GM19397 (cell line): Measurements from ENCODE around the gene NCOA1.
"Not testable (repeated sequence)": the region's sequence is repeated elsewhere in the genome, so short reads cannot be mapped to it uniquely, and the experiment has no call there.

Experiments
- ATAC-seq: cut with Tn5 transposase; IDR thresholded peaks from one replicate; pipeline ENCODE4 v1.9.1; 2021; ENCODE audit warnings: mild to moderate bottlenecking, moderate library complexity; ENCODE audit not compliant: unreplicated experiment

The NCOA1 gene

DNA sequence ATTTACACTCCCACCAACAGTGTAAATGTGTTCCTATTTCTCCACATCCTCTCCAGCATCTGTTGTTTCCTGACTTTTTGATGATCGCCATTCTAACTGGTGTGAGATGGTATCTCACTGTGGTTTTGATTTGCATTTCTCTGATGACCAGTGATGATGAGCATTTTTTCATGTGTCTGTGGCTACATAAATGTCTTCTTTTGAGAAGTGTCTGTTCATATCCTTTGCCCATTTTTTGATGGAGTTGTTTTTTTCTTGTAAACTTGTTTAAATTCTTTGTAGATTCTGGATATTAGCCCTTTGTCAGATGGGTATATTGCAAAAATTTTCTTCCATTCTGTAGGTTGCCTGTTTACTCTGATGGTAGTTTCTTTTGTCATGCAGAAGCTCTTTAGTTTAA is 41.0 kb downstream of the NCOA1 start:
- ATAC-seq, result not testable (repeated sequence)

- not testable (repeated sequence) for ATAC-seq
Measured at GRCh38 chr2:24533574-24533973, 42.5 kb downstream of the NCOA1 start.

- no peak for ATAC-seq
Measured at GRCh38 chr2:24538720-24539119, 47.7 kb downstream of the NCOA1 start.

GRCh38 chr2:24539258-24539657 is 48.2 kb downstream of the NCOA1 start:
- no peak for ATAC-seq

- ATAC-seq, result no peak
Measured at GRCh38 chr2:24540011-24540477, 49.0 kb downstream of the NCOA1 start.

GRCh38 chr2:24541621-24542020 is 50.6 kb downstream of the NCOA1 start:
- ATAC-seq, result no peak

DNA sequence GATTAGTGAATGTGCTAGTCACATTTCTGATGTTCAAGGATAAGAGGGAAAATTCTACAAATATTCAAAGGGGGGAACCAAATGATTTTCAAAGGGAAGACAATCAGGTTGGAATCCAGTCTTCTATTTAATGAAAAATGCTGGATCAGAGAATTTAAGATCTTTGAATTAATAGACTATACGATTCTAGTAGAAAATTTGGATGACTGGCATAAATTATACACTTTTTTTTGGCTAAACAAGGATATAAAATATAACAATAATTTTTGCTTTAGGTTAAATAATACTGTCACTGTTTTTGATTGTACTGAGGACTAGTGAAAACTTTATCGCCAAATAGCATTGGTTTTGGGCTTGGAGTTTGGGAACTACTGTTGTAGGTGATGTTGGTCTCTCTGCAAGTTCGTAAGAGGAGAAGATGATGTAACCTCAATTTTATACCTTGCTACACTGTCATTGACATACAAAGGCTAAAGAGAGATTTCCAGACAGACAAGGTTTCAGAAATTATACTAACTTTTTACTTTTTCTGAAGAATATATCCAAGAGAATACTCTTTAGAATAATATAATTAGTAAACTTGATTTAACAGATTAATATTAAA is 51.3 kb downstream of the NCOA1 start:
- ATAC-seq, result no peak

DNA sequence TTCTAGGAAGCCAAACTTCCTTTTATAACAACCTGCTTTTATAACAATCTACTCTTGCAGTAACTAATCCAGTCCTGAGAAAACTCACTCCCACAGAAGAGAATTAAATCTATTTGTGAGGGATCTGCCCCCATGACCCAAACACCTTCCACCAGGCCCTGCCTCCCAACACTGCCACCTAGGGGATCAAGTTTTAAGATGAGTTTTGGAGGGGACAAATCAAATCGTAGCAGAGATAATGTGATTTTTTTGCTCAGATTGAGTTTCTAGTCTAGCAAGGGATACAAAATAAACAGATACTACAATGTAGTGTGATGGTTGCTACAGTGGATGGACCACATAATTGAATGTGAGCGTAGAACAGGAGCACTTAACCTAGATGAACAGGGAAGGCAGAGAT is 52.2 kb downstream of the NCOA1 start:
- ATAC-seq, result no peak

GRCh38 chr2:24544456-24545115 is 53.5 kb downstream of the NCOA1 start:
- no peak for ATAC-seq

- no peak for ATAC-seq
Measured at GRCh38 chr2:24546669-24547068, 55.6 kb downstream of the NCOA1 start.

- no peak for ATAC-seq
Measured at GRCh38 chr2:24548058-24548457, 57.0 kb downstream of the NCOA1 start.

GRCh38 chr2:24550301-24550700 is 59.2 kb downstream of the NCOA1 start:
- not testable (repeated sequence) for ATAC-seq

DNA sequence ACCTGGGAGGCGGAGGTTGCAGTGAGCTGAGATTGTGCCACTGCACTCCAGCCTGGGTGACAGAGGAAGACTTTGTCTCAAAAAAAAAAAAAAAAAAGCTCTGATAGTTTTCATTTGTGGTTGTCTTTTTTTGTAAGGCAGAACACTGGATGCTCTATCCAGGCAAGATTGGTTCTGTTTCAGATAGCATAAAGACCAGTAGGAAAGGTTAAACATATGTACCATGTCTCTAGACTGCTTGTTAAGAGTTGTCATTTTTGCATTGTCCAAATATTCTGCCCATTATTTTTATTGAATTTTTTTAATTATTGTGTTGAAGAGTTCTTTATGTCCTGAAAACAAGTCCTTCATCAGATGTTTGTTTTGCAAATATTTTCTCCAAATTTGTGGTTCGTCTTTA is 60.0 kb downstream of the NCOA1 start:
- no peak for ATAC-seq

- no peak for ATAC-seq
Measured at GRCh38 chr2:24552836-24553235, 61.8 kb downstream of the NCOA1 start.

DNA sequence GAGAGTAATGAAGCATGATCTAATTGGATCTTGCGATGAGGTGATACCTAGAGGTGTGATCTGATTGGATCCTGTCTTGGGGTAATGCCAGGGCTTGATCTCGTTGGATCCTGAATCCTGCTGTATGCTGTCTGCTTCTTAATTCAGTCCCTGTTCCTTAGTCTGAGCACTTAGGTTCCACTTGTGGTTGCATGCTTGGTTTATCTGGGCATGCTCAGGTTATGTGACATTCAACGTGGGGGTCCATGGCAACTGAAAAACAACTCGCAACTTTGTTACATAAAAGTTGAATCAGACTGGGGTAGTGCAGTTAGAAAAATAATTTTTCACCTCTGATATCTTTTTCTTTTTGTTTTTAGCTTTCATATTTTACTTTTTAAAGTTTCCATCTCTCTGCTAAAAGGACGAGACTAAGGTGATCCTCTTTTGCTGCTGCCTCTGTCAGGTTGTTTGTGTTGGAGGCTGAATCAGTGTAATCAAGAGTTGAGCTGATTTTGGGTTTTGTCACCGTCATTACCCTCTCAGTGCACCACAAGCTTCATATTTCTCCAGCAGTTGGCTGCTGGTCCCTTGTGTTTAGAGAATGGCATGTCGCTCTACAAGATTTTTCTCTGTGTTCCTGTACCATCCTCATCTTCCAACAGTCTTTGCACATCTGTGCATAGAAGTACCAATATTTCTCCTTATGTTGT is 67.9 kb downstream of the NCOA1 start:
- no peak for ATAC-seq

- no peak for ATAC-seq
Measured at GRCh38 chr2:24559473-24560113, 68.5 kb downstream of the NCOA1 start.

- ATAC-seq, result no peak
Measured at GRCh38 chr2:24565537-24565936, 74.5 kb downstream of the NCOA1 start.

DNA sequence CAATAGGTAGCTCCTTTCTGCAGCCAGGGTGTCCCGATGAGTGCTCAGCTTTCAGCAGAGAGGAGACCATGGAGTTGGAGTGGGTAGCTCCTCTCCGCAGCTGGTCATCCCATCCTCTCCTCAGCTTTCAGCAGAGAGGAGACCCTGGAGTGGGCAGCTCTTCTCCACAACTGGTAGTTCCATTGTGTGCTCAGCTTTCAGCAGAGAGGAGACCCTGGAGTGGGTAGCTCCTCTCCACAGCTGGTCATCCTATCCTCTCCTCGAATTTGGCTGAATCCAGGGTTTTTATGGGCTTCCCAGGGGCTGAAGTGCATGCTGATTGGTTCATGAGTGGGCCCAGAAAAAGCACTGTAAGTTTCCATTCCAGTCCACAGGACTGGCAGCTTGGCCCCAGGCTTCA is 75.2 kb downstream of the NCOA1 start:
- no peak for ATAC-seq

DNA sequence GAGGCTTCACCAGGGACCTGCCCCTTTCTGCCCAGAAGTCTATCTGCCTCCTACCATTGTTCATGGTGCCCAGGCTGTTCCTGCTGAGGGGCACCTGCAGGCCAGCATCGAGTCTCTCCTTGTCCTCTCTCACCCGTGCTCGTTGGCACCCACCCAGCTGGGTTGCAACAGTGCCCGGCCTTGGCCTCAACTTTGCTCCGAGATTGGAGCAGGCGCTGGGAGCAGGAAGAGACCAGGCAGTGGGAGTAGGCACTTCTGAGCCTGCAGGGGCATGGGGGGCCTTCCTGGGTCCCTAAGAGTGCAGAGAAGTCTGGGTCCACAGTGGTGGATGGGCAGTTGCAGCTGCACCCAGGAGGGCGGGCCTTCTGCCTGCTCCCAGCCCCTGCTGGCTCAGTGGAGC is 75.6 kb downstream of the NCOA1 start:
- no peak for ATAC-seq

DNA sequence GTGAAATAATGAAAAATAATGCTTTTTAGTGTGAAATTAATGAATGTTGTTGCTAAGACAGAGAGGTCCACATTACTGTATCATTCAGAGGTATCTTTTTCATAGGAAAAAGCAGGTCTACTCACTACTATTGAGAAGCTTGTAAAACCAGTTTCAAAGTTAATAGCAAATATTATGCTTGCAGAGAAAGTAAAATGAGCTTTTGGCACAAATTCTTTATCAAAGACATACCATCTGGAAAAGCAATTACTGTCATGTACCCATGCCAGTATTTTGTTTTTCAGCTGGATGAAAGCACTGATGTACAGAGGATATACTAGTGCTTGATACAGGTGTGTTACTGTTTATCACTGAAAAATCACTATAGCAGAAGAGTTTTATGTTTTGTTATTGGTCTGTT is 77.5 kb downstream of the NCOA1 start:
- ATAC-seq, result no peak

GRCh38 chr2:24569565-24569964 is 78.5 kb downstream of the NCOA1 start:
- not testable (repeated sequence) for ATAC-seq

DNA sequence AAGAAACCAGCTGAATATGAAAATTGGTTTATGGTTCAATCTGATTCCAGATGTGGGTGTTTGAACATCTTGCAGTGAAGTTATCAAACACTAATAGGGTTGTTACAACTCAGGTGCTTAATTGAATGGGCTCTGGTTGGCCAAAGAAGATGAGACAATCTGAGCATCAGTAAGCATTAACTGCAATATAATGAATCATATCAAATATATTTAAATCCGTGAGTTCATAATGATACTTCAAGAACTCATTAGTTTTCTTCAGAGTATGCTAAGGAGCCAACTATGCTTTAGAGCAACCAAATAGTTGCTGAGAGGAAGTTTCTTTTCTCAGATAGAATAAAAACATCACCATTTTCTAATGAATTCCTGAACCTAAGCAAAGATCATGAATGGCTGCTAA is 79.2 kb downstream of the NCOA1 start:
- ATAC-seq, result no peak
